Naive B cell (primary cell): Measurements from ENCODE around the gene DCP1A. TPM values are rescaled to one million over a fixed set of nuclear protein-coding genes. Genes with fewer than 3 reads are reported as not detected.
"Not testable (repeated sequence)": the region's sequence is repeated elsewhere in the genome, so short reads cannot be mapped to it uniquely, and the experiment has no call there.

ENCODE experiments used
- ATAC-seq, 2 donors: fragments of 150-1000 bp; cut with Tn5 transposase; 2 replicates each; pipeline ENCODE4 v1.10.0; 2021; ENCODE audit warnings: low read depth in 2 of 2, mild to moderate bottlenecking in 2 of 2, moderate library complexity in 2 of 2
- DNase-seq: peaks from one replicate; pipeline ENCODE4 v3.0.0; 2022
- H3K27ac Mint-ChIP-seq, 6 donors: one replicate each; pipeline ENCODE4 v1.8.0; 2020 to 2022; ENCODE audit warnings: mild to moderate bottlenecking in 6 of 6, mixed read lengths in 6 of 6, moderate library complexity in 5 of 6, inconsistent platforms in 2 of 6
- H3K27me3 Mint-ChIP-seq, 3 donors: one replicate each; pipeline ENCODE4 v1.8.0; 2021 to 2022; ENCODE audit warnings: mixed read lengths in 3 of 3, mild to moderate bottlenecking in 1 of 3
- H3K36me3 Mint-ChIP-seq, 2 donors: one replicate each; pipeline ENCODE4 v1.8.0; 2020 to 2022; ENCODE audit warnings: mixed read lengths in 2 of 2, inconsistent platforms in 1 of 2, mild to moderate bottlenecking in 1 of 2
- H3K4me1 Mint-ChIP-seq, 3 donors: one replicate each; pipeline ENCODE4 v1.8.0; 2020 to 2022; ENCODE audit warnings: mixed read lengths in 3 of 3, inconsistent platforms in 1 of 3, mild to moderate bottlenecking in 1 of 3, moderate library complexity in 1 of 3
- H3K4me3 Mint-ChIP-seq, 8 donors: one replicate each; pipeline ENCODE4 v1.8.0; 2020 to 2022; ENCODE audit warnings: mild to moderate bottlenecking in 8 of 8, mixed read lengths in 8 of 8, moderate library complexity in 8 of 8, inconsistent platforms in 2 of 8
- H3K9me3 Mint-ChIP-seq, 7 donors: one replicate each; pipeline ENCODE4 v1.8.0; 2020 to 2022; ENCODE audit warnings: mixed read lengths in 7 of 7, mild to moderate bottlenecking in 5 of 7, inconsistent platforms in 2 of 7, moderate library complexity in 1 of 7
- polyA plus RNA-seq, 6 donors: library from polyadenylated mRNA; unstranded; fragments of 300-500 nt; fragmentation: Illumina TruSeq; gene quantifications; one replicate each; pipeline ENCODE4 v1.2.3, GENCODE V29; 2021; ENCODE audit warnings: low read depth in 6 of 6

Gene DCP1A
- polyA plus RNA-seq, 6 donors from 2014 or later: 55.7 to 95.6 (median 80.8) TPM

- DNase-seq (no peak), ATAC-seq (no peak)
- H3K4me3 Mint-ChIP-seq: no peak overlapping the region
- H3K36me3 Mint-ChIP-seq: no peaks in the 10 kb centered on the region
- peaks cover 0 to 7% (median 2%) of the 10 kb centered on the region in 3 donors for H3K4me1 Mint-ChIP-seq
- H3K9me3 Mint-ChIP-seq: peaks cover 0 to 2% (median 0%) of the 10 kb centered on the region in 7 donors
- H3K27me3 Mint-ChIP-seq: no peaks in the 10 kb centered on the region
- peak overlapping the region in 1 of 6 donors; percentile 42 for H3K27ac Mint-ChIP-seq
Observed at GRCh38 chr3:53273146-53273670, 74.1 kb downstream of the DCP1A start.

GRCh38 chr3:53269888-53270880 lies 77.2 kb downstream of the DCP1A start:
- Mint-ChIP-seq H3K27ac (peak overlapping the region in 1 of 6 donors; percentile 25), H3K9me3 (peaks cover 0 to 2% (median 0%) of the 10 kb centered on the region in 7 donors), H3K27me3 (no peaks in the 10 kb centered on the region), H3K36me3 (no peaks in the 10 kb centered on the region), H3K4me1 (peaks cover 0 to 7% (median 2%) of the 10 kb centered on the region in 3 donors), H3K4me3 (no peak overlapping the region)
- ATAC-seq (peak; percentile 42 to 44), DNase-seq (no peak)

GRCh38 chr3:53269193-53269592 lies 78.2 kb downstream of the DCP1A start:
- H3K4me1 Mint-ChIP-seq, H3K9me3 Mint-ChIP-seq, ATAC-seq, H3K4me3 Mint-ChIP-seq, H3K36me3 Mint-ChIP-seq, DNase-seq, H3K27me3 Mint-ChIP-seq: not testable (repeated sequence)
- H3K27ac Mint-ChIP-seq: peak overlapping the region in 1 of 6 donors; percentile 69

- H3K4me1 Mint-ChIP-seq: peaks cover 0 to 7% (median 2%) of the 10 kb centered on the region in 3 donors
- no peak for DNase-seq
- no peaks in the 10 kb centered on the region for H3K36me3 Mint-ChIP-seq
- no peaks in the 10 kb centered on the region for H3K27me3 Mint-ChIP-seq
- ATAC-seq: no peak
- H3K9me3 Mint-ChIP-seq: peaks cover 0 to 2% (median 0%) of the 10 kb centered on the region in 7 donors
- no peak overlapping the region for H3K4me3 Mint-ChIP-seq
- no peak overlapping the region for H3K27ac Mint-ChIP-seq
Observed at GRCh38 chr3:53267766-53268165, 79.6 kb downstream of the DCP1A start.

GRCh38 chr3:53264718-53265117 lies 82.6 kb downstream of the DCP1A start:
- DNase-seq (no peak), ATAC-seq (no peak)
- Mint-ChIP-seq H3K9me3 (no peaks in the 10 kb centered on the region), H3K36me3 (no peaks in the 10 kb centered on the region), H3K4me3 (no peak overlapping the region), H3K27ac (no peak overlapping the region), H3K27me3 (no peaks in the 10 kb centered on the region), H3K4me1 (peaks cover 0 to 4% (median under 1%) of the 10 kb centered on the region in 3 donors)

GRCh38 chr3:53263907-53264306 lies 83.4 kb downstream of the DCP1A start:
- no peaks in the 10 kb centered on the region for H3K27me3 Mint-ChIP-seq
- no peaks in the 10 kb centered on the region for H3K36me3 Mint-ChIP-seq
- no peak overlapping the region for H3K27ac Mint-ChIP-seq
- ATAC-seq: no peak
- no peaks in the 10 kb centered on the region for H3K9me3 Mint-ChIP-seq
- no peak for DNase-seq
- no peak overlapping the region for H3K4me3 Mint-ChIP-seq
- H3K4me1 Mint-ChIP-seq: peaks cover 0 to 4% (median 0%) of the 10 kb centered on the region in 3 donors

GRCh38 chr3:53261712-53262111 lies 85.6 kb downstream of the DCP1A start:
- Mint-ChIP-seq H3K36me3 (no peaks in the 10 kb centered on the region), H3K9me3 (no peaks in the 10 kb centered on the region), H3K4me1 (peaks cover 0 to 4% (median 2%) of the 10 kb centered on the region in 3 donors), H3K27me3 (no peaks in the 10 kb centered on the region), H3K27ac (no peak overlapping the region), H3K4me3 (peak overlapping the region in 1 of 8 donors; percentile 7)
- ATAC-seq (no peak), DNase-seq (no peak)

GRCh38 chr3:53260286-53260785 lies 87.0 kb downstream of the DCP1A start:
- Mint-ChIP-seq H3K27ac (peak overlapping the region in 1 of 6 donors; percentile 36), H3K36me3 (no peaks in the 10 kb centered on the region), H3K27me3 (no peaks in the 10 kb centered on the region), H3K4me1 (peaks cover 0 to 4% (median 4%) of the 10 kb centered on the region in 3 donors), H3K4me3 (no peak overlapping the region), H3K9me3 (no peaks in the 10 kb centered on the region)
- DNase-seq (no peak), ATAC-seq (no peak)

GRCh38 chr3:53259427-53260259 lies 87.7 kb downstream of the DCP1A start:
- Mint-ChIP-seq H3K27me3 (no peaks in the 10 kb centered on the region), H3K4me3 (peak overlapping the region in 1 of 8 donors; percentile 57), H3K4me1 (peaks cover 6 to 8% (median 8%) of the 10 kb centered on the region in 3 donors), H3K36me3 (no peaks in the 10 kb centered on the region), H3K27ac (peak overlapping the region in 1 of 6 donors; percentile 8), H3K9me3 (no peaks in the 10 kb centered on the region)
- DNase-seq (no peak), ATAC-seq (no peak)

- Mint-ChIP-seq H3K4me1 (peaks cover 14 to 16% (median 16%) of the 10 kb centered on the region in 3 donors), H3K9me3 (no peaks in the 10 kb centered on the region)
Observed at GRCh38 chr3:53258600-53259426, 88.5 kb downstream of the DCP1A start.

GRCh38 chr3:53257465-53257864 lies 89.9 kb downstream of the DCP1A start:
- H3K4me1 Mint-ChIP-seq: peaks cover 25 to 30% (median 27%) of the 10 kb centered on the region in 3 donors

More at GRCh38 chr3:53258600-53259426, 88.5 kb downstream of the DCP1A start:
- no peak for ATAC-seq
- Mint-ChIP-seq H3K27me3 (no peaks in the 10 kb centered on the region), H3K36me3 (no peaks in the 10 kb centered on the region), H3K4me3 (peak overlapping the region in 1 of 8 donors; percentile 87), H3K27ac (no peak overlapping the region)
- no peak for DNase-seq

GRCh38 chr3:53256704-53257055 lies 90.7 kb downstream of the DCP1A start:
- peak overlapping the region; percentile 30 to 91 (median 82) for H3K4me3 Mint-ChIP-seq
- H3K27me3 Mint-ChIP-seq: no peaks in the 10 kb centered on the region
- H3K36me3 Mint-ChIP-seq: no peaks in the 10 kb centered on the region
- H3K9me3 Mint-ChIP-seq: no peaks in the 10 kb centered on the region
- ATAC-seq (no peak), DNase-seq (no peak)
- H3K4me1 Mint-ChIP-seq: peaks cover 26 to 38% (median 35%) of the 10 kb centered on the region in 3 donors
- H3K27ac Mint-ChIP-seq: peak overlapping the region in 2 of 6 donors; percentile 44 to 88

More at GRCh38 chr3:53257465-53257864, 89.9 kb downstream of the DCP1A start:
- Mint-ChIP-seq H3K27ac (no peak overlapping the region), H3K9me3 (no peaks in the 10 kb centered on the region), H3K27me3 (no peaks in the 10 kb centered on the region), H3K4me3 (peak overlapping the region in 2 of 8 donors; percentile 21 to 87), H3K36me3 (no peaks in the 10 kb centered on the region)
- no peak for DNase-seq
- ATAC-seq: no peak
